GM12878 (cell line): Measurements from ENCODE around the gene PRICKLE4. TPM values are rescaled to one million over a fixed set of nuclear protein-coding genes. Genes with fewer than 3 reads are reported as not detected.

Source experiments
- ATAC-seq: fragments of 200-7000 bp; cut with Tn5 transposase; 3 replicates; pipeline ENCODE4 v1.9.1; 2020; ENCODE audit warnings: mild to moderate bottlenecking, moderate library complexity
- BruUV-seq: library from RNA; stranded (reverse); fragments of 400-500 nt; replicated peaks from 2 replicates; lab custom pipeline; 2021; lab: Mats Ljungman, UMichigan
- CTCF ChIA-PET: fragments of 300-600 bp; sonication (Branson Sonifier 250); formaldehyde crosslinking; extraction: SDS; loops from one replicate; lab custom pipeline; 2021; ENCODE audit warnings: inconsistent platforms; lab: Yijun Ruan, JAX
- POLR2A ChIA-PET: fragments of 350-600 bp; formaldehyde crosslinking; extraction: SDS; loops from one replicate; lab custom pipeline; 2021; ENCODE audit warnings: inconsistent platforms; lab: Charles Lee
- RAD21 ChIA-PET: fragments of 300-600 bp; sonication (Branson Sonifier 250); formaldehyde crosslinking; loops from one replicate; lab custom pipeline; 2023; ENCODE audit warnings: antibody characterized with exemption; ENCODE audit not compliant: unreplicated experiment; lab: Charles Lee
- SMC1A ChIA-PET: fragments of 300-600 bp; sonication (Branson Sonifier 250); formaldehyde crosslinking; loops from one replicate; lab custom pipeline; 2023; ENCODE audit not compliant: unreplicated experiment, uncharacterized antibody; lab: Charles Lee
- DNase-seq: peaks from one replicate; pipeline ENCODE4 v3.0.0-alpha.2; 2011; ENCODE audit warnings: low read depth, low spot score
- FAIRE-seq: peaks from 3 replicates; lab custom pipeline; 2011; peaks lifted over from hg19 to GRCh38; lab: Jason Lieb, UNC
- H2AFZ ChIP-seq: 2 replicates; pipeline ENCODE4 v1.6.0; 2011; ENCODE audit warnings: low read depth, low read length, control low read depth; ENCODE audit not compliant: control insufficient read depth
- H3K27ac ChIP-seq: 2 replicates; pipeline ENCODE4 v1.5.1; 2011; ENCODE audit warnings: control low read depth; ENCODE audit not compliant: control insufficient read depth, insufficient read depth
- H3K27me3 ChIP-seq, 2 experiments: replicated peaks in 1 of 2; 2 replicates each; pipeline versions ENCODE4 v1.6.0 to v1.6.1; 2011; ENCODE audit warnings: low read length in 1 of 2; ENCODE audit not compliant: control insufficient read depth in 2 of 2, insufficient read depth in 2 of 2
- H3K36me3 ChIP-seq, 2 experiments: 2 replicates each; pipeline ENCODE4 v1.5.1; 2011; ENCODE audit warnings: low read length in 1 of 2; ENCODE audit not compliant: control insufficient read depth in 2 of 2, insufficient read depth in 2 of 2
- H3K4me1 ChIP-seq: 2 replicates; pipeline ENCODE4 v1.6.1; 2011; ENCODE audit warnings: mild to moderate bottlenecking, low read length, moderate library complexity, mixed read lengths; ENCODE audit not compliant: control insufficient read depth, insufficient read depth
- H3K4me2 ChIP-seq: 2 replicates; pipeline ENCODE4 v1.6.0; 2011; ENCODE audit warnings: control low read depth; ENCODE audit not compliant: control insufficient read depth, insufficient read depth
- H3K4me3 ChIP-seq: fragments of 200-600 bp; sonication (generic); 2 replicates; pipeline ENCODE4 v1.5.1; 2016
- H3K79me2 ChIP-seq: 2 replicates; pipeline ENCODE4 v1.6.0; 2011; ENCODE audit warnings: low read length; ENCODE audit not compliant: control insufficient read depth, insufficient read depth
- H3K9ac ChIP-seq: 2 replicates; pipeline ENCODE4 v1.8.0; 2011; ENCODE audit warnings: low read length, control low read depth, mixed read lengths; ENCODE audit not compliant: control insufficient read depth, insufficient read depth
- H3K9me3 ChIP-seq: replicated peaks from 3 replicates; pipeline ENCODE4 v1.5.1; 2011; ENCODE audit warnings: mild to moderate bottlenecking, low read length; ENCODE audit not compliant: control insufficient read depth, insufficient read depth
- H4K20me1 ChIP-seq: 2 replicates; pipeline ENCODE4 v1.6.0; 2011; ENCODE audit not compliant: control insufficient read depth, insufficient read depth
- BCLAF1 ChIP-seq: fragments of 450-650 bp; IDR thresholded peaks from 2 replicates; pipeline ENCODE4 v1.6.1; 2017; ENCODE audit warnings: antibody characterized with exemption, mild to moderate bottlenecking, moderate library complexity
- DPF2 ChIP-seq: fragments of 450-650 bp; IDR thresholded peaks from 2 replicates; pipeline ENCODE4 v1.6.1; 2017; ENCODE audit warnings: mild to moderate bottlenecking
- EGR1 ChIP-seq, 2 experiments: IDR thresholded peaks; 1 replicate in 1 of 2; 2 replicates in 1 of 2; pipeline ENCODE4 v1.6.1; 2011 to 2012; ENCODE audit warnings: low read depth in 2 of 2, low read length in 2 of 2, borderline replicate concordance in 1 of 2, mild to moderate bottlenecking in 1 of 2, moderate library complexity in 1 of 2
- JUND ChIP-seq: IDR thresholded peaks from 2 replicates; pipeline ENCODE4 v1.6.1; 2012; ENCODE audit warnings: low read depth, mild to moderate bottlenecking, low read length, improper control_type of control experiment, moderate library complexity
- NR2C2 ChIP-seq: IDR thresholded peaks from 2 replicates; pipeline ENCODE4 v1.6.1; 2011; ENCODE audit warnings: borderline replicate concordance, low read depth; ENCODE audit not compliant: control insufficient read depth, insufficient read length
- ZBTB33 ChIP-seq: fragments of 450-650 bp; IDR thresholded peaks from 2 replicates; pipeline ENCODE4 v1.6.1; 2017; ENCODE audit warnings: mild to moderate bottlenecking
- ZBTB40 ChIP-seq: fragments of 450-650 bp; IDR thresholded peaks from 2 replicates; pipeline ENCODE4 v1.6.1; 2016; ENCODE audit warnings: mild to moderate bottlenecking, moderate library complexity, borderline replicate concordance
- ZNF687 ChIP-seq: fragments of 450-650 bp; IDR thresholded peaks from 2 replicates; pipeline ENCODE4 v1.6.1; 2017; ENCODE audit warnings: mild to moderate bottlenecking, moderate library complexity
- WGBS: methylation state at CpG from one replicate; pipeline ENCODE4 v1.1.6; 2016; ENCODE audit warnings: low lambda C conversion rate; ENCODE audit not compliant: insufficient replicate concordance, insufficient coverage; ENCODE audit errors: missing lambda C conversion rate; 5-methylcytosine and 5-hydroxymethylcytosine counted together
- in situ Hi-C: fragments of 300-500 bp; cut with MboI; formaldehyde crosslinking; loops from 9 replicates; pipeline ENCODE4 v1.14.3; 2018; ENCODE audit warnings: mixed read lengths
- intact Hi-C: fragments of 100-400 bp; cut with micrococcal nuclease; formaldehyde crosslinking; loops from one replicate; pipeline ENCODE4 v1.14.2; 2022; ENCODE audit not compliant: unreplicated experiment
- polyA plus RNA-seq, 11 experiments: library from polyadenylated mRNA; depleted of rRNA in 4 of 11; unstranded in 6 of 11; stranded (reverse) in 5 of 11; fragments of >200 nt; fragmentation: Nextera tagmentation in 4 of 11; fragmentation: Illumina TruSeq in 1 of 11; extraction: Ambion mirVana in 4 of 11; extraction: Trizol in 1 of 11; gene quantifications; 1 replicate in 1 of 11; 2 replicates in 10 of 11; pipeline versions ENCODE4 v1.2.1 to v1.2.3, GENCODE V29; 2011 to 2016; ENCODE audit warnings: inconsistent platforms in 2 of 11, missing spikeins in 2 of 11, low read depth in 1 of 11
- total RNA-seq, 4 experiments: library from RNA; depleted of rRNA in 3 of 4; stranded (reverse); fragments of >200 nt in 3 of 4; fragmentation: Illumina TruSeq in 1 of 4; extraction: Trizol in 1 of 4; gene quantifications; 2 replicates each; pipeline versions ENCODE4 v1.2.1 to v1.2.3, GENCODE V29; 2013 to 2021

Gene PRICKLE4
- total and polyA plus RNA-seq, 10 of the 15 experiments (the other 5 are each of a cell fraction or from before 2014, with no cell fraction given) = 0.33 to 0.85 (median 0.35) TPM; not detected in 7

GRCh38 chr6:41743406-41744235 lies 37.0 kb upstream of the PRICKLE4 start:
- Histone ChIP-seq H3K9me3 (no peaks in the 10 kb centered on the region), H3K4me2 (no peak overlapping the region), H3K27ac (no peak overlapping the region), H4K20me1 (no peaks in the 10 kb centered on the region), H2AFZ (no peak overlapping the region), H3K9ac (no peak overlapping the region), H3K4me1 (no peaks in the 10 kb centered on the region), H3K79me2 (no peaks in the 10 kb centered on the region), H3K36me3 (no peaks in the 10 kb centered on the region), H3K27me3 (no peaks in the 10 kb centered on the region; a peak in 1 of 4 replicates), H3K4me3 (no peak overlapping the region)
- POLR2A ChIA-PET = no interaction called here
- 51% methylated on average over 6 of the region's 6 CpGs for WGBS
- intact Hi-C loops = no loop called here
- no TSS peak for BruUV-seq
- DNase-seq = no peak
- in situ Hi-C loops = no loop called here
- no peak for ATAC-seq
- RAD21 ChIA-PET = no interaction called here
- CTCF ChIA-PET = no interaction called here
- SMC1A ChIA-PET = no interaction called here
- no peak for FAIRE-seq
- no peak for TF ChIP-seq ZBTB40
- no peak for TF ChIP-seq DPF2
- no peak for TF ChIP-seq ZBTB33
- TF ChIP-seq ZNF687 = no peak
- no peak for TF ChIP-seq NR2C2
- no peak for TF ChIP-seq EGR1 (IDR thresholded peaks at IDR 0.05; ENCODE audit: borderline replicate concordance in 1 of 2, low read depth in 2 of 2, low read length in 2 of 2)
- TF ChIP-seq BCLAF1 = no peak
- TF ChIP-seq JUND = no peak
